HEK293 (cell line): ENCODE measurements around the gene SIGLEC10.

ENCODE experiments used
- PRDM1 ChIP-seq: fragments of 450-650 bp; formaldehyde crosslinking; IDR thresholded peaks from 2 replicates; pipeline ENCODE4; 2016; ENCODE audit warnings: missing biosample characterization, missing genetic modification characterization
- ZBTB17 ChIP-seq: fragments of 450-650 bp; formaldehyde crosslinking; IDR thresholded peaks from 2 replicates; pipeline ENCODE4 v1.5.1; 2016; ENCODE audit warnings: missing biosample characterization, missing genetic modification characterization
- ZBTB48 ChIP-seq: fragments of 450-650 bp; formaldehyde crosslinking; IDR thresholded peaks from 2 replicates; pipeline ENCODE4 v1.5.1; 2016; ENCODE audit warnings: missing biosample characterization, missing genetic modification characterization
- ZFP41 ChIP-seq: fragments of 450-650 bp; formaldehyde crosslinking; IDR thresholded peaks from 2 replicates; pipeline ENCODE4 v1.5.1; 2016; ENCODE audit warnings: missing biosample characterization, missing genetic modification characterization, borderline replicate concordance
- ZNF157 ChIP-seq: fragments of 450-650 bp; formaldehyde crosslinking; IDR thresholded peaks from 2 replicates; pipeline ENCODE4 v1.5.1; 2016; ENCODE audit warnings: missing biosample characterization, missing genetic modification characterization
- ZNF24 ChIP-seq: fragments of 450-650 bp; formaldehyde crosslinking; IDR thresholded peaks from 2 replicates; pipeline ENCODE4 v1.5.1; 2016; ENCODE audit warnings: missing biosample characterization, missing genetic modification characterization
- ZNF350 ChIP-seq: fragments of 450-650 bp; formaldehyde crosslinking; IDR thresholded peaks from 2 replicates; pipeline ENCODE4 v1.5.0; 2017; ENCODE audit warnings: missing biosample characterization, mild to moderate bottlenecking, missing genetic modification characterization
- ZNF521 ChIP-seq: fragments of 450-650 bp; formaldehyde crosslinking; IDR thresholded peaks from 2 replicates; pipeline ENCODE4 v1.5.1; 2017; ENCODE audit warnings: missing biosample characterization, mild to moderate bottlenecking, missing genetic modification characterization
- ZNF585B ChIP-seq: fragments of 450-650 bp; formaldehyde crosslinking; IDR thresholded peaks from 2 replicates; pipeline ENCODE4 v1.5.1; 2016; ENCODE audit warnings: missing biosample characterization, missing genetic modification characterization
- ZNF596 ChIP-seq: fragments of 450-650 bp; IDR thresholded peaks from 2 replicates; pipeline ENCODE4 v1.5.0; 2018; ENCODE audit warnings: missing biosample characterization, mild to moderate bottlenecking, missing genetic modification characterization, moderate library complexity
- ZNF768 ChIP-seq: fragments of 450-650 bp; formaldehyde crosslinking; IDR thresholded peaks from 2 replicates; pipeline ENCODE4 v1.5.1; 2018; ENCODE audit warnings: missing biosample characterization, mild to moderate bottlenecking, missing genetic modification characterization
- ZSCAN23 ChIP-seq: fragments of 450-650 bp; formaldehyde crosslinking; IDR thresholded peaks from 2 replicates; pipeline ENCODE4 v1.5.1; 2016; ENCODE audit warnings: missing biosample characterization, missing genetic modification characterization
- TF ChIP-seq, protein P1 (sequence below): fragments of 450-650 bp; formaldehyde crosslinking; IDR thresholded peaks from 2 replicates; pipeline ENCODE4 v1.5.1; 2016; ENCODE audit warnings: missing biosample characterization, missing genetic modification characterization
- TF ChIP-seq, protein P2 (sequence below): fragments of 450-650 bp; formaldehyde crosslinking; IDR thresholded peaks from 2 replicates; pipeline ENCODE4 v1.5.1; 2017; ENCODE audit warnings: missing biosample characterization, missing genetic modification characterization
- TF ChIP-seq, protein P3 (sequence below): fragments of 450-650 bp; formaldehyde crosslinking; IDR thresholded peaks from 2 replicates; pipeline ENCODE4 v1.5.1; 2016; ENCODE audit warnings: missing biosample characterization, missing genetic modification characterization
- TF ChIP-seq, protein P4 (sequence below): fragments of 450-650 bp; IDR thresholded peaks from 2 replicates; pipeline ENCODE4 v1.5.1; 2018; ENCODE audit warnings: missing biosample characterization, missing genetic modification characterization
- TF ChIP-seq, protein P5 (sequence below): fragments of 450-650 bp; formaldehyde crosslinking; IDR thresholded peaks from 2 replicates; pipeline ENCODE4 v1.5.1; 2016; ENCODE audit warnings: missing biosample characterization, missing genetic modification characterization, borderline replicate concordance
- TF ChIP-seq, protein P6 (sequence below): fragments of 450-650 bp; formaldehyde crosslinking; IDR thresholded peaks from 2 replicates; pipeline ENCODE4 v1.5.1; 2016; ENCODE audit warnings: missing biosample characterization, missing genetic modification characterization
- TF ChIP-seq, protein P7 (sequence below): fragments of 450-650 bp; formaldehyde crosslinking; IDR thresholded peaks from 2 replicates; pipeline ENCODE4 v1.5.1; 2016; ENCODE audit warnings: missing biosample characterization, missing genetic modification characterization

The SIGLEC10 gene

DNA sequence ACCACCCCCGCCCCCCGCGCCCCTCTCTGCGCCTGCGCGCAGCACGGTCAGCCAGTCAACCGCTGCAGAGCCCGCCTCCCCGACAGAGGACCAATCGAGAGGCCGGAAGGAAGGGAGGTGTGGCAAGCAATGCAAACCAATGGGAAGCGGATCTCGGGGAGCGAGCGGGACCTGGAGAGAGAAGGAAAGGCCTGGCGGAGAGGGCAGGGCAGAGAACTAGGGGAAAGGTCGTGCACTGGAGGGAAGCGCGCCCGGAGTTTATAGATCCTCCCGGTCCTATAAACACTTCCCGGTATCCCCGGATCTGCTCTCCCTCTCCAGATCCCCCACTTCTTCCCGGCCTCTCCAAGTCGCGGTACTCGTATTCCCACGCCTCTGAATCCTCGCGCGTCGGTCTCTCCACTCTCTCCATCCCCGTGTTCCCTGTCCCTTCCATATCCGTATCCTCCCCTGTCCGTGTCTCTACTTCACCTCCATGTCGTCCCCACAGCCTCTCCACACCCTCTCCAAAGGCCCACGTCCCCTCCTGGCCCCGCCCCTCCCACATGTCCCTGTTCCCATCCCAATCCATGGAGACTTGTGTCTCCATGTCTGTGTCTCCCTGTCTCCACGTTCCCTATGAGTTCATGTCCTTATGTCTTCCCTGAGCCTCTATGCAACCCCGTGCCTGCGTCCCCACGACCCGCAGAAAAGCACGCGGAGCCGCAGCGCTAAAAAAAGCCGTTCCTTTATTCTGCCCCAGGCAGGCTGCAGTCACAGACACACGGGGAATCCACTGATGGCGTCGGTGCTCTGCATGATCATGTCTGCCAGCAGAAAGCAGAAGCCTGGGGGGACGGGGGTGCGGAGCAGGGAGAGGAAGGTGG, 50.8 kb downstream of the SIGLEC10 start (continued):
- TF ChIP-seq, protein P1, sequence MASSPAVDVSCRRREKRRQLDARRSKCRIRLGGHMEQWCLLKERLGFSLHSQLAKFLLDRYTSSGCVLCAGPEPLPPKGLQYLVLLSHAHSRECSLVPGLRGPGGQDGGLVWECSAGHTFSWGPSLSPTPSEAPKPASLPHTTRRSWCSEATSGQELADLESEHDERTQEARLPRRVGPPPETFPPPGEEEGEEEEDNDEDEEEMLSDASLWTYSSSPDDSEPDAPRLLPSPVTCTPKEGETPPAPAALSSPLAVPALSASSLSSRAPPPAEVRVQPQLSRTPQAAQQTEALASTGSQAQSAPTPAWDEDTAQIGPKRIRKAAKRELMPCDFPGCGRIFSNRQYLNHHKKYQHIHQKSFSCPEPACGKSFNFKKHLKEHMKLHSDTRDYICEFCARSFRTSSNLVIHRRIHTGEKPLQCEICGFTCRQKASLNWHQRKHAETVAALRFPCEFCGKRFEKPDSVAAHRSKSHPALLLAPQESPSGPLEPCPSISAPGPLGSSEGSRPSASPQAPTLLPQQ (tag by site-specific recombination) = peak; percentile 52
- TF ChIP-seq PRDM1 (tag by site-specific recombination) (peak; percentile 77), ZBTB17 (peak; percentile 84), ZSCAN23 (tag by site-specific recombination) (no peak), ZNF768 (tag by site-specific recombination) (no peak; the same call in 1 of the 2 replicates), ZNF24 (no peak; the same call in 1 of the 2 replicates), ZNF350 (tag by site-specific recombination) (no peak), ZBTB48 (tag by site-specific recombination) (peak; percentile 72), ZNF157 (no peak; the same call in 1 of the 2 replicates), ZNF521 (tag by site-specific recombination) (no peak), ZNF596 (tag by site-specific recombination) (peak; percentile 9; the same call in 1 of the 2 replicates), ZNF585B (no peak), ZFP41 (no peak)
- TF ChIP-seq, protein P2, sequence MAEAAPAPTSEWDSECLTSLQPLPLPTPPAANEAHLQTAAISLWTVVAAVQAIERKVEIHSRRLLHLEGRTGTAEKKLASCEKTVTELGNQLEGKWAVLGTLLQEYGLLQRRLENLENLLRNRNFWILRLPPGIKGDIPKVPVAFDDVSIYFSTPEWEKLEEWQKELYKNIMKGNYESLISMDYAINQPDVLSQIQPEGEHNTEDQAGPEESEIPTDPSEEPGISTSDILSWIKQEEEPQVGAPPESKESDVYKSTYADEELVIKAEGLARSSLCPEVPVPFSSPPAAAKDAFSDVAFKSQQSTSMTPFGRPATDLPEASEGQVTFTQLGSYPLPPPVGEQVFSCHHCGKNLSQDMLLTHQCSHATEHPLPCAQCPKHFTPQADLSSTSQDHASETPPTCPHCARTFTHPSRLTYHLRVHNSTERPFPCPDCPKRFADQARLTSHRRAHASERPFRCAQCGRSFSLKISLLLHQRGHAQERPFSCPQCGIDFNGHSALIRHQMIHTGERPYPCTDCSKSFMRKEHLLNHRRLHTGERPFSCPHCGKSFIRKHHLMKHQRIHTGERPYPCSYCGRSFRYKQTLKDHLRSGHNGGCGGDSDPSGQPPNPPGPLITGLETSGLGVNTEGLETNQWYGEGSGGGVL (tag by site-specific recombination) = peak; percentile 89
- TF ChIP-seq, protein P3, sequence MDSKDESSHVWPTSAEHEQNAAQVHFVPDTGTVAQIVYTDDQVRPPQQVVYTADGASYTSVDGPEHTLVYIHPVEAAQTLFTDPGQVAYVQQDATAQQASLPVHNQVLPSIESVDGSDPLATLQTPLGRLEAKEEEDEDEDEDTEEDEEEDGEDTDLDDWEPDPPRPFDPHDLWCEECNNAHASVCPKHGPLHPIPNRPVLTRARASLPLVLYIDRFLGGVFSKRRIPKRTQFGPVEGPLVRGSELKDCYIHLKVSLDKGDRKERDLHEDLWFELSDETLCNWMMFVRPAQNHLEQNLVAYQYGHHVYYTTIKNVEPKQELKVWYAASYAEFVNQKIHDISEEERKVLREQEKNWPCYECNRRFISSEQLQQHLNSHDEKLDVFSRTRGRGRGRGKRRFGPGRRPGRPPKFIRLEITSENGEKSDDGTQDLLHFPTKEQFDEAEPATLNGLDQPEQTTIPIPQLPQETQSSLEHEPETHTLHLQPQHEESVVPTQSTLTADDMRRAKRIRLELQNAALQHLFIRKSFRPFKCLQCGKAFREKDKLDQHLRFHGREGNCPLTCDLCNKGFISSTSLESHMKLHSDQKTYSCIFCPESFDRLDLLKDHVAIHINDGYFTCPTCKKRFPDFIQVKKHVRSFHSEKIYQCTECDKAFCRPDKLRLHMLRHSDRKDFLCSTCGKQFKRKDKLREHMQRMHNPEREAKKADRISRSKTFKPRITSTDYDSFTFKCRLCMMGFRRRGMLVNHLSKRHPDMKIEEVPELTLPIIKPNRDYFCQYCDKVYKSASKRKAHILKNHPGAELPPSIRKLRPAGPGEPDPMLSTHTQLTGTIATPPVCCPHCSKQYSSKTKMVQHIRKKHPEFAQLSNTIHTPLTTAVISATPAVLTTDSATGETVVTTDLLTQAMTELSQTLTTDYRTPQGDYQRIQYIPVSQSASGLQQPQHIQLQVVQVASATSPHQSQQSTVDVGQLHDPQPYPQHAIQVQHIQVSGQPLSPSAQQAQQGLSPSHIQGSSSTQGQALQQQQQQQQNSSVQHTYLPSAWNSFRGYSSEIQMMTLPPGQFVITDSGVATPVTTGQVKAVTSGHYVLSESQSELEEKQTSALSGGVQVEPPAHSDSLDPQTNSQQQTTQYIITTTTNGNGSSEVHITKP (tag by site-specific recombination) = peak; percentile 48
- TF ChIP-seq, protein P4, sequence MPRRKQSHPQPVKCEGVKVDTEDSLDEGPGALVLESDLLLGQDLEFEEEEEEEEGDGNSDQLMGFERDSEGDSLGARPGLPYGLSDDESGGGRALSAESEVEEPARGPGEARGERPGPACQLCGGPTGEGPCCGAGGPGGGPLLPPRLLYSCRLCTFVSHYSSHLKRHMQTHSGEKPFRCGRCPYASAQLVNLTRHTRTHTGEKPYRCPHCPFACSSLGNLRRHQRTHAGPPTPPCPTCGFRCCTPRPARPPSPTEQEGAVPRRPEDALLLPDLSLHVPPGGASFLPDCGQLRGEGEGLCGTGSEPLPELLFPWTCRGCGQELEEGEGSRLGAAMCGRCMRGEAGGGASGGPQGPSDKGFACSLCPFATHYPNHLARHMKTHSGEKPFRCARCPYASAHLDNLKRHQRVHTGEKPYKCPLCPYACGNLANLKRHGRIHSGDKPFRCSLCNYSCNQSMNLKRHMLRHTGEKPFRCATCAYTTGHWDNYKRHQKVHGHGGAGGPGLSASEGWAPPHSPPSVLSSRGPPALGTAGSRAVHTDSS (tag by site-specific recombination) = no peak
- TF ChIP-seq, protein P5, sequence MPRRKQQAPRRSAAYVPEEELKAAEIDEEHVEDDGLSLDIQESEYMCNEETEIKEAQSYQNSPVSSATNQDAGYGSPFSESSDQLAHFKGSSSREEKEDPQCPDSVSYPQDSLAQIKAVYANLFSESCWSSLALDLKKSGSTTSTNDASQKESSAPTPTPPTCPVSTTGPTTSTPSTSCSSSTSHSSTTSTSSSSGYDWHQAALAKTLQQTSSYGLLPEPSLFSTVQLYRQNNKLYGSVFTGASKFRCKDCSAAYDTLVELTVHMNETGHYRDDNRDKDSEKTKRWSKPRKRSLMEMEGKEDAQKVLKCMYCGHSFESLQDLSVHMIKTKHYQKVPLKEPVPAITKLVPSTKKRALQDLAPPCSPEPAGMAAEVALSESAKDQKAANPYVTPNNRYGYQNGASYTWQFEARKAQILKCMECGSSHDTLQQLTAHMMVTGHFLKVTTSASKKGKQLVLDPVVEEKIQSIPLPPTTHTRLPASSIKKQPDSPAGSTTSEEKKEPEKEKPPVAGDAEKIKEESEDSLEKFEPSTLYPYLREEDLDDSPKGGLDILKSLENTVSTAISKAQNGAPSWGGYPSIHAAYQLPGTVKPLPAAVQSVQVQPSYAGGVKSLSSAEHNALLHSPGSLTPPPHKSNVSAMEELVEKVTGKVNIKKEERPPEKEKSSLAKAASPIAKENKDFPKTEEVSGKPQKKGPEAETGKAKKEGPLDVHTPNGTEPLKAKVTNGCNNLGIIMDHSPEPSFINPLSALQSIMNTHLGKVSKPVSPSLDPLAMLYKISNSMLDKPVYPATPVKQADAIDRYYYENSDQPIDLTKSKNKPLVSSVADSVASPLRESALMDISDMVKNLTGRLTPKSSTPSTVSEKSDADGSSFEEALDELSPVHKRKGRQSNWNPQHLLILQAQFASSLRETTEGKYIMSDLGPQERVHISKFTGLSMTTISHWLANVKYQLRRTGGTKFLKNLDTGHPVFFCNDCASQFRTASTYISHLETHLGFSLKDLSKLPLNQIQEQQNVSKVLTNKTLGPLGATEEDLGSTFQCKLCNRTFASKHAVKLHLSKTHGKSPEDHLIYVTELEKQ (tag by site-specific recombination) = no peak; the same call in 1 of the 2 replicates
- TF ChIP-seq, protein P6, sequence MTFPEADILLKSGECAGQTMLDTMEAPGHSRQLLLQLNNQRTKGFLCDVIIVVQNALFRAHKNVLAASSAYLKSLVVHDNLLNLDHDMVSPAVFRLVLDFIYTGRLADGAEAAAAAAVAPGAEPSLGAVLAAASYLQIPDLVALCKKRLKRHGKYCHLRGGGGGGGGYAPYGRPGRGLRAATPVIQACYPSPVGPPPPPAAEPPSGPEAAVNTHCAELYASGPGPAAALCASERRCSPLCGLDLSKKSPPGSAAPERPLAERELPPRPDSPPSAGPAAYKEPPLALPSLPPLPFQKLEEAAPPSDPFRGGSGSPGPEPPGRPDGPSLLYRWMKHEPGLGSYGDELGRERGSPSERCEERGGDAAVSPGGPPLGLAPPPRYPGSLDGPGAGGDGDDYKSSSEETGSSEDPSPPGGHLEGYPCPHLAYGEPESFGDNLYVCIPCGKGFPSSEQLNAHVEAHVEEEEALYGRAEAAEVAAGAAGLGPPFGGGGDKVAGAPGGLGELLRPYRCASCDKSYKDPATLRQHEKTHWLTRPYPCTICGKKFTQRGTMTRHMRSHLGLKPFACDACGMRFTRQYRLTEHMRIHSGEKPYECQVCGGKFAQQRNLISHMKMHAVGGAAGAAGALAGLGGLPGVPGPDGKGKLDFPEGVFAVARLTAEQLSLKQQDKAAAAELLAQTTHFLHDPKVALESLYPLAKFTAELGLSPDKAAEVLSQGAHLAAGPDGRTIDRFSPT (tag by site-specific recombination) = 0 out of 2 replicates have a peak, but pooled peaks have one; percentile 27
- TF ChIP-seq, protein P7, sequence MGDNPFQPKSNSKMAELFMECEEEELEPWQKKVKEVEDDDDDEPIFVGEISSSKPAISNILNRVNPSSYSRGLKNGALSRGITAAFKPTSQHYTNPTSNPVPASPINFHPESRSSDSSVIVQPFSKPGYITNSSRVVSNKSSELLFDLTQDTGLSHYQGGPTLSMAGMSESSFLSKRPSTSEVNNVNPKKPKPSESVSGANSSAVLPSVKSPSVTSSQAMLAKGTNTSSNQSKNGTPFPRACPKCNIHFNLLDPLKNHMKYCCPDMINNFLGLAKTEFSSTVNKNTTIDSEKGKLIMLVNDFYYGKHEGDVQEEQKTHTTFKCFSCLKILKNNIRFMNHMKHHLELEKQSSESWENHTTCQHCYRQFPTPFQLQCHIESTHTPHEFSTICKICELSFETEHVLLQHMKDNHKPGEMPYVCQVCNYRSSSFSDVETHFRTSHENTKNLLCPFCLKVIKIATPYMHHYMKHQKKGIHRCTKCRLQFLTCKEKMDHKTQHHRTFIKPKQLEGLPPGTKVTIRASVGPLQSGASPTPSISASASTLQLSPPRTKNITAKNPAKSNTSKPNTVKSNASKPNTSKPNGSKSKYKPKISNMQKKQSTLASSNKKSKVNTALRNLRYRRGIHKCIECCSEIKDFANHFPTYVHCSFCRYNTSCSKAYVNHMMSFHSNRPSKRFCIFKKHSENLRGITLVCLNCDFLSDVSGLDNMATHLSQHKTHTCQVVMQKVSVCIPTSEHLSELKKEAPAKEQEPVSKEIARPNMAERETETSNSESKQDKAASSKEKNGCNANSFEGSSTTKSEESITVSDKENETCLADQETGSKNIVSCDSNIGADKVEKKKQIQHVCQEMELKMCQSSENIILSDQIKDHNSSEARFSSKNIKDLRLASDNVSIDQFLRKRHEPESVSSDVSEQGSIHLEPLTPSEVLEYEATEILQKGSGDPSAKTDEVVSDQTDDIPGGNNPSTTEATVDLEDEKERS (tag by site-specific recombination) = no peak
